A172 (cell line): ENCODE data around the gene PSMG4. TPM values are rescaled to one million over a fixed set of nuclear protein-coding genes. Genes with fewer than 3 reads are reported as not detected.
A peak's percentile ranks its signal among the peaks of the same experiment; 100 is the strongest.

Experiments used
- DNase-seq: peaks from one replicate; pipeline ENCODE4 v3.0.0-alpha.2; 2015; ENCODE audit warnings: low spot score
- total RNA-seq: library from RNA; depleted of rRNA; stranded (reverse); fragments of >200 nt; shearing (Covaris generic); gene quantifications from 2 replicates; pipeline ENCODE4 v1.2.3, GENCODE V29; 2014

The PSMG4 gene
- total RNA-seq, 1 experiment from 2014 or later: 38.4 TPM

DNA sequence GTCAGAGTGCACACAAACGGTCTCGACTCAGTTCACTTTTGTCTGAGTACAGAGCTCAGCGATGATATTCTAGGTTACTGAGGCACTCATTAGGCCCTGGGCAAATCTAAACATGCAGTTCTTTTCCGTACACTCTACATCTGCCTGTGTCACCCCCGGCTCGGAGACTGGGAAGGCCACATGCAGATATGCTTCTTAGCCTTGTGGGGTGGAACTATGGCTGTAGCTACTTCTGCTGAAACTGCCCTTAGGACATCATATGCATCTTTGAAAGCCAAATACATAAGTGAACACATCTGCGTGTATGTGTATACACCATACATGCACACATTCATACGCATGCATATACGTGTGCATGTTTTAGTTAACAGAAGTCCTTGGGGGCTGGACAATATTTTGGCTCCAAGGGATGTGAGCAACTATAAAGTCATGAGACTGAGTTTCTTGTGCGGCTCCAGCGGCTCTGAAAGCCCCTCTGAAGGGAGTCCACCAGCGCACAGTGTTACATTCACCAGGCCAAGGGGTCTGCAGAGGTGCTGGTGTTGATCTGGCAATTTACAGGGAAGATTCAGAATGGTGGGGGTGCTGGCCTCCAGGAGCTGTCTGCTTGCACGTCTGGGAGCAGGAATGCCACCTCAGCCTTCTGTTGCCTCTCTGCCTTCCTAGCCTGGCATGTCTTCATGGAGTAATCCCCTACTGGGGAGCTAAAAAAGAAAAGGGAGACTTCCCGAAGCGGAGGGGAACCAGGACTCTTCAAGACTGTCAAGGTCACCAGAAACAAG, 31.6 kb downstream of the PSMG4 start:
- no peak for DNase-seq

DNA sequence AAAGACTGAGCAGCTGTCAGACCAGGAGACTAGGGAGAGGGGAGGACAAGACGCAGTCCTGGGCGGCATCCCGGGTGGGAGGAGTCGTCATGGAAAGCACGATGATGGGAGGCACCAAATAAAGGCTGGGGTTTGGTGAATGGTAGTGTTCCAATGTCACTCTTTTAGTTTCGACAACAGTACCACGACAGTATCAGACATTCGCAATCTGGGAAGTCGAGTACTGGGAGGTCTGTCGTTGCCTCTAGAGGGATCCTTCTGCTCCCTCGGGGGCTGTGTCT, 32.1 kb downstream of the PSMG4 start:
- no peak for DNase-seq

DNA sequence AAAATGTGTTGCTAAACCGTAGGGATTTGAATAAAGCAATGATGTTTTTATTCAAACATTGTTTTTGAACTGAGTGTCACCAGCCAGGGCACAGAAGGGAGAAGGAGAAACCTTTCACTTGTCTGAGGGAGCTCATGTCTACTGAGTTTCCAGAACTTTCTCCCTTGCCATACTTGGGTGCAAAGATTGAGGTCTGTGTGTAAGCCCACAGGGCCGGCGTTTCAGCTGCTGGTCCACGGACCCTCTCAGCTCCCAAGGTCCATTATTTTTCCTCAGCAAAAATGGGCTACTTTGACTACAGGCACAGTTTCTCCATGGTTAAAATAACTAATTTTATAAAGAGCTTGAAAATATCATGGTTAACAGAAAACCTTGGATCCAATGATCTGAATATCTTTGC, 32.6 kb downstream of the PSMG4 start:
- DNase-seq: no peak

DNA sequence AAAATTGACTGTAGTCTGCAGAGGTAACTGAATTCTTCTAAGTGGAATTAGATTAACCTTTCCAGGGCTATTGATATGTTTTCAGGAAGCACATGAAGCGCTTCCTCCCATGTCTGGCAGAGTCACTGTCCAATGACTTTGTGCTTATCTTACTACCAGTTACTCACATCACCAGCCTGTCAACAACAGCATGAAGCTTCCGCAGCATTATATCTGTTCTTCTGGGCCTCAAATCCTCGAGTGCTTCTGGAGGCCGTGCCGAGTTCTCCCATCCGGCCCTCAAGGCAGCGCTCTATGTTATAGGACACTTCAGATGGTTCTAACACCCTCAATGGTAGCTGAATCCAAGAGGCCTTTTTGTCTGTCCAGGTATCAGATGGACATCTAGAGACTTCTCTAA, 33.2 kb downstream of the PSMG4 start:
- DNase-seq: no peak

DNA sequence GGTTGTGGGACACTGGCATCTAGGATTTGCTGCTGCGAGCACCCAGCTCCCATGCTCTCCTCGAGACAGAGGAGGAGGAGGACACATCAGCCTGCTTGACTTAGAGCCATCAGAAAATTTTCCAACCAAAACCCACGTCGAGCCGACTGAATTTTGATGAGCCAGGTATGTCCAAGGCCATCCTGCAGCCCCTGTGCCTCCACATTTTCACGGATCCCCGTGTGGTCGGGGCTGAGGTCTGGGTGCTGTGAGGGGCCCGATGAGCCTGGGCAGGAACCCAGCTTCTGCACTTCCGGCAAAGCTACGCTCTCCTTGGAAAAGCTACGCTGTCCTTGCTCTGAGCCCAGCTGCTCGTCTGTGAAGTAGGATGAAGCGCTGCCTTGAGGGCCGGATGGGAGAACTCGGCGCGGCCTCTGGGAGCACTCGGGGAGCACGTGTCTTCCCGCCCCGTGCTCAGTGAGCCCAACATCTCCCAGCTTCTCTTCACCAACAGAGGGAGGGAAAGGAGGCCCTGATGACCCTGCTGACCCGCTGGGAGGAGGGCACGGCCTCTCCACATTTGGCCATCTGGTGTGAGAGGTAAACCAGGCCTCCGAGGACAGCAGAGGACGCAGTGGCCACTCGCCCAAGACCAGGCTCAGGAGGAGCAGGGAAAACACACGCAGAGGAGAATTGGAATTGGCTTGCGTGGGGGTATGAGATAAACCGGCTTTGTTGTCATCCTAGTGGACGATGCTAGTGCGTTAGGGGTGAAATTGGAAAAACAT, 33.9 kb downstream of the PSMG4 start:
- DNase-seq: no peak

DNA sequence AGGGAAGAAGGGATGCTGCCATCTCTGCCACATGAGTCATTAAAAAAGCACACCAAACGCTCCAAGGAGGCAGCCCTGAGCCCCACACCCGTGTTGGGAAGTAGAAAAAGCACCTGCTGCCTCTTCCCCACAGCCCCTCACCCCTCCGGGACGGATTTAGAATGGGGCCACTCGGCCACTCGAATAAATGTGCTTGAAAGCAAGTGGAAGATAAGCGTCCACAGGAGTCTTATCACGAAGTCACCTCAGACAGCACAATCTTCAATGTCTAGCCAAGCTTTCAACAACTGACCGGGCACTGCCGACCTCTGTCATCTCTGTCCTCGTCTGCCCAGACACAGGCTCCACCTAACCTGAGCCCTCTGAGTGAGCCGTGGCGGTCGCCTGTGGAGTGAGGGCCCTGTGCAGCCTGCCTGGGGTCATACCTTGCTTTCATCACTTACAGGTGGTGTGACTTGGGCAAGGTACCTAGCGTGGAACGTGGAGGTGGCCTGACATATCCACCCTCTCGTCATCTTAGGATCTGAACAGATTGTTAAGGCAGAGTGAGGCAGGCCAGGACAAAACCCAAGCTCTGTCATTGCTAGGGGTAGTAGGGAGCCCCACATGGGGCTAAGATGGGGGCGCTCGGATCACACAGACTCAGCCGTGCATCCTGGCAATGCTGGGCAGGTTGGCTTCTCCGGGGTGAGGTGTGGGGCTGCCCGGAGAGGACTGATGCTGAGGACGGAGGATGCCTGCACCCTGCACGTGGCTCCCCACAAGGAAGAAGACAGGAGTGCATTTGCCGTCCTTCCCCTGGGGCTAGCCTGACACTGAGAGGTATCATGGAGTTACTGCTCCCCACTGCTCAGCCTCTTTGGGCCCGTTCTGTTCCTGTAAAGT, 34.8 kb downstream of the PSMG4 start:
- no peak for DNase-seq

DNA sequence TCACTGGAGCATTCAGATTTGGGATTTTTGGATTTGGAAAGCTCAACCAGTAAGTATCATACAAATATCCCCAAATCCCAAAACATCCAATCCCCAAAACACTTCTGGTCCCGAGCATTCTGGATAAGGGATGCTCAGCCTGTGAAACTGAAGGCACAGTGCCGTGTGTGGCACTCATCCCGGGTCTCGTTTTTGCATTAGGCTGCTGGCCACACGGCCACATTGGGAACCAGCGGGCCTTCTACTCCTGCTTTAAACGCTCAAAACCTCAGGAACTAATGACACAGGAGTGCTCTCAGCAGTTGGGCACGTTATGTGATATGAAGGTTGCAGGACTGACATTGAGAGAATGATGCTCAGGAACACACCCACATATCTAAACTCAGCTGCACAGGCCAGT, 35.6 kb downstream of the PSMG4 start:
- no peak for DNase-seq

DNA sequence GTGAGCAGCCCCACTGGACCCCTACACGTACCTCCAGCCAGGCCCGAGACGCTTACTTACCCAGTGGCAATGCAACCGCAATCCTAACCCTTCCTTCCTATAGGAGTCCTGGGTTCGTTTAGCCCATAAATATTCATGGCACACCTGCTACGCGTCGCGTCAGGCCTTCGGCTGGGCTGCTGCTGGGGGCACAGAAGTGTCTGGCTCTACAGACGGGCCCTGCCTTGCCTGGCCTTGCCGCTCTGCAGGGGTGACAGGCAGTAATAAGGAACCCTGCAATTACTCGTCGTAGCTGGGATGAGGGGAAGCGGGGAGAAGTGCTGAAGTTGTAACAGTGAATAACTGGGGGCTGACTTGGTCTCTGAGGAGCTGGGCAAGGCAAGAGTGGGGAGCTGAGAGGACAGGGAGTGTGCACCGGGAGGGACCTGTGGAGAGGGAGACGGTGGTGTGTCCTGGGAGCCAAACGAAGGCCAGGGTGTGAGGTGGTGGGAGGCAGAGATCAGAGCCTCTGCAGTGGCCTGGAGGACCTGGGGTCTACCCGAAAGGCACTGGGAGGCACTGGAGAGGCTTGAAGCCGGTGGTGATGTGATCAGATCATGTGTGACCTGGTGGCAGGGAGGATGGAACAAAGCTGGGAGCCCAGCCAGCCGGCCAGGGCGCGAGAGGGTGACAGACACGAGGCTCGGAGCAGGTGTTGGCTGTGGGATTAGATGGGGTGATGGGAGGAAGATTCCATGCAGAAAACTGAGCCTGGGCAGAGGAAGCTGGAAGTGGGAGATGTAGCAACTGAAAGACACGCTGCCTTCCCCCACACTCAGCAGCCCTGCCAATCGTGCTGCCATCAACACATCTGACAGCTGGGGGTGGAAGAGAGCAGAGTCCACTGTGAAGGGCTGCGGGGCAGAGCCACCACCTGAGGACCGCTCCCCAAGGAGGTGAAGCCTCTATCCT, 36.4 kb downstream of the PSMG4 start:
- DNase-seq: no peak

DNA sequence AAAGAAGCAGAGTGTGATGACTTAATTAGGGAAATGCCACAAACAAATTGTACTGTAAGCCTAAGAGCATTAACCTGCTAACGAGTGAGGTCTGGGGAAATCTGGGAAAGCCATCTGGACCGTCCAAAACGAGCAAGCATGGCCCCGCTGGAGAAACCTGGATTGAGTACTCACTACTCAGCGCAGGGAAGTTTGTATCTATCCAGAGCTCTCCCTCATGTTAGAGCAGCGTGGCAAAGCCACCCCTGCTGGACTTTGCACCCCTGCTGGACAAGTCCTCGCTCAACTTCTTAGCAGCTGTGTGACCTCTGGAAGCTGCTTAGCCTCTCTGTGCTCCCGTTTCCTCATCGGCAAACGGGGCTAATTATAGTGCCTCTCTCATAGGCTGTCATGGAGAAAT, 37.3 kb downstream of the PSMG4 start:
- no peak for DNase-seq

DNA sequence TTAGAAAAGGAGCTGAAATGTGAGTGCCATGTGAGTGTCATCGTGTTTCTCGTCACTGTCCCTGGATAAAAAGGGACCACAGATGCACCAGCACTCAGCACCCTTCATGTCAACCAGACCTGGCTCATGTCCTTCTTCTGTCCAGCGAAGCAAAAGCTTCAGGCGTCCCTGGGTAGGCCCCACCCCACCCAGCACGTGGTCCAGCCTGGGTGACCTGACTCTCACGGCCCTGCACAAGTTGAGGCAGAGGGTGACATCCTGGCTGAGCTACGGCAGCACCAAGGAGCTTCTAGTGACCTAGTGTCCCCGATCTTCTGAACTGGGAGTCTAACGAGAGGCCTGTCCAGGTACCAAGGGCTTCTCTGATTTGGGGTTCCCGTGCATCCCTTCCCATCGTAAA, 37.8 kb downstream of the PSMG4 start:
- no peak for DNase-seq

DNA sequence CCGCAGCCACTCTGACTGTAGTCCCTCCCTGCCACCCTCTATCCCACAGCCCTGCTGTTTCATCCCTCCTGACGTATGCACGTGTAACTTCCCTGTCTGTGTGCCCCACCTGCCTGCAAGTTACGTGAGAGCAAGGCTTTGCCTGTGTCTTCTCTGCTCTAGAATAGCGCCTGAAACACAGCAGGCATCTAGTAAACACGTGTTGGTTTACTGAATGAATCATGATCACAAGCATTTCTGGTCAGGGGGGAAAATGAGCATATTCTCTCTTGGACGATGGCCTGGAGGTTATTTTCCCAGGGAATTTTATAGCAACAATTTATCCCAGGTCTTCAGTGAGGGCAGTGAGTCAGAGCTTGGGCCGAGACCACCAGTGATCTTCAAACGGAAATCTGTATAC, 38.3 kb downstream of the PSMG4 start:
- DNase-seq: peak; percentile 93

DNA sequence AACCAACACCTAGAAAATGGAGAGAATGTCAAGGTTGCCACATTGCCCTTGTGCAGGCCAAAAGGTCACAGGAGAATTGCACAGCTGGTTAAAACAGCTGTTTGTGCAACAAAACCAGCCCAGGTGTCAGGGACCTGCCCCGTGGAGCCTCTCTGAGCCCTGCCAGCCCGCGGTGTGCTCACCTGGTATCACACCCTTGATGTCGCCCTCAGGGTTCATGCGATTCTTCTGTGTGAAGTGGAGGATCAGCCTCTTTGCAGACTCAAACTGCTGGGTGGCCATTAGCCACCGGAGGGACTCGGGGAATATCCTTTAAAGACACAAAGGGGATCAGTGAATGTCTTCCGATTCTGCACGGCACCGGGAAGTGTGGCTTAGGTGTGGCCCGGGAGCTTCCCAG, 39.2 kb downstream of the PSMG4 start:
- DNase-seq: no peak

DNA sequence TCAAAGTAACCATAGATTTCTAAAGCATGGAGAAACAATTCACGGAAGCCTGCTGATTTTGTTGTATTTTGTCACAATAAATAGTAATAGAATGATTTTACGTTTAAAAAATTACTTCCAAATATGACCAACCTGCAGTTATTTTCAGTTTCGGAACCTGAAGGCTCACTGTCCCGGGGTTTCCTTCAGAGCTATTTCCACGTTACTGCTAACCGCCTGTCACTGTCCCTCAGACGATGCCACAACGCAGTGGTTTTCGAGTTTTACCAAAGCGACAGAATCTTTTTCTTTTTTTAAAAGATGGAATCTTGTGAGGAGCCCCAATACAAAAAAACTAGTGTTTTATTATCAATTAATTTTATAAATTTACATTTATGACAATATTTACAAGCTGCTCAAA, 40.5 kb downstream of the PSMG4 start:
- DNase-seq: no peak

DNA sequence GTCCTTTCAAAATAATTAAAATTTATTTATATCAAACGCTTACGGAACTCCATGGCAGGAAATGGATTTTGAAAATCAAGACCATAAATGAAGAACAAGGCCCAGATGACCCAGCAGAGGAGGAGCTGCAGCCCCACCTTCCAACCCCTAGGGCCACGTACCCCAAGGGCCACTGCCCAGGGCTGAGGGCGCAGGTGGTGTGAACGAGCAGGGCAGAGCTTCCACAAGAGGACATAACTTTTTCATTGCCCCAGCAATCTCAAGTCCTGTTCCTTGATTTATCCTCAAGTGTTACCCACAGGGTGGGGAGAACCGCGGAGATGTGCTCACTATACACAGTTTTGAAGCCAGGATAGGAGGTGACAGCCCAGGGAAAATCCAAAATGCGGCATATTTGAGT, 42.8 kb downstream of the PSMG4 start:
- DNase-seq: no peak

DNA sequence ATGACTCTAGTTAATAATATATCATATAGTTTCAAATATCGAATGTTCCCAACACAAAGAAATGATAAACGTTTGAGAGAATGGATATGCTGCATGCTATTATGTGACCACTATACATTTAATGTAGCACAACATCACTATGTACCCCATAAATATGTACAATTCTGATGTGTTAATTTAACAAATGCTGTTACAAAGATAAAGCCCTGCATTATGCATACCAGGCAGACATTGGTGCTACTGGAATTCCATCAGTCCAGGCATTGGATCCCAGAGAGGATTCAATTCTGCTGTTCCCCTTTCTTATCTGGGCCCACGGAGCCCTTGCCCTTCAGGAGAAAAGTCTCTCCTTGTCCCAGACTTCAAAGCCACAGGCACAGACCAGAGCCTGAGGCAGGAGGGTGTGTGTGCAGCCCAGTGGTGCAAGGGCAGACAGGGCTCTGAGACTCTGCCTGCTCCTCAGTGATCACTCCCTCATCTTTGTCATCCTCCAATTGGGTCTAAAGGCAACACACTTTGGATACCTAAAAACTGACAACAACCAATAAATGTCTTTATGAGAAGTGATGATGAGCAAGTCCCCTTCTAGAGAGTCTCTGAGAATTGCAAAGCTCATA, 45.2 kb downstream of the PSMG4 start:
- no peak for DNase-seq

DNA sequence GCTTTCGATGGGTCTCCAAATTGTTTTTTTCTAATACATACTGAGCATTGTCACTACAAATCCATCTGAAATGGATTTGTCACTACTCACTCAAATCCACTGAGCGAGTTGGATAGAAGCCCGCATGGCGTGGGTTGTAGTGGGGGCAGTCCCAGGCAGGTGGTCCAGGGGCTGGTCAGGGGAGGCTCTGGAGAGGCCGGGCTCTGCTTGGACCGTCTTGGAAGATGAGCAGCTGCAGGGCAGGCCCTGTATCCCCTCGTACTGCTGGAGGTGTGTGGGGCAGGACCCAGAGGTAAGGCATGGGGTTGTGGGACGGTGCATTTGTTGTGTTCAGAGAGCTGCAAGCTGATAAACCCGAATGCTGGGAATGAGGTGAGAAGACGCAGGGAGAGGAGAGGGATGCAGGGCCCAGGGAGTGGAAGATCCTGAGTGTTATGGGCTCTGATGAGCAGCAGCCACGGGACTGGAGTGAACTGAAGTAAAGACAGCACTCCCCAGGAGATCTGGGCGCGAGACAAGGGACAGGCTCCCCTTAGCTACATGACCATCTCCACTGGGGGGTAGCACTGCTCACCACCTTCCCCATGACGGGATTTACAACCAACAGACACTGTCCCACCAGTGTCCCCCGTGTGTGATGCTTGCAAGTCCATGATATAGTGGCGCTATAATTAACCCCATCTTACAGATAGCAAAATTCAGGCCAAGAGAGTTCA, 45.9 kb downstream of the PSMG4 start:
- no peak for DNase-seq

DNA sequence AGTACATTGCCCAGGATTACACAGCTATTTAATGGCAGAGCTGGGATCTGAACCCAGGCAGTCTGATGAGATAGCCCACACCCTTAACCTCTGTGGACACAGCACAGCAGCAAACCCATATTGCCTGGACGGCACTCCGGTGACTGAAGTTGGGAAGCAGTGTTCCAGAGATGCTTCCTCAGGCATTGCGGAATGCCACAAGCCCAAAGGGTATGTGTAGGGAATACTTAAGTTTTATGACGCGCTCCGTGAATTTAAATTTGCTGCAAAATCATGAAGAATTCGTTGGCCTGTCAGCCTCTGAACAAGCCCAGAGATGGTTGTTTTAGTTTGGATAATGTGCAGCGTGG, 46.4 kb downstream of the PSMG4 start:
- DNase-seq: no peak

DNA sequence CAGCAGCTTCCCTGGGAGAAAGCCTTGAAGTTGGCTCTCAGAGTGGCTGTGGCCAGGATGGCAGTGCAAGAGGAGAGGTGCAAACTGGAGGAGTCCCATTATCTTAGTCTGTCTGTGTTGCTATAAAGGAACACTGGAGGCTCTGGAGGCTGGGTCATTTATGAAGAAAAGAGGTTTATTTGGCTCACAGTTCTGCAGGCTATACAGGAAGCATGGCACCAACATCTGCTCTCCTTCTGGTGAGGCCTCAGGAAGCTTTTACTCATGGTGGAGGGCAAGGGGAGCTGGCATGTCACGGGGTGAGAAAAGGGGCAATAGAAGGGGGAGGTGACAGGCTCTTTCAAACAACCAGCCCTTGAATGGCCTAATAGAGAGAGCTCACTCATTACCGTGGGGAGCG, 47.1 kb downstream of the PSMG4 start:
- no peak for DNase-seq

DNA sequence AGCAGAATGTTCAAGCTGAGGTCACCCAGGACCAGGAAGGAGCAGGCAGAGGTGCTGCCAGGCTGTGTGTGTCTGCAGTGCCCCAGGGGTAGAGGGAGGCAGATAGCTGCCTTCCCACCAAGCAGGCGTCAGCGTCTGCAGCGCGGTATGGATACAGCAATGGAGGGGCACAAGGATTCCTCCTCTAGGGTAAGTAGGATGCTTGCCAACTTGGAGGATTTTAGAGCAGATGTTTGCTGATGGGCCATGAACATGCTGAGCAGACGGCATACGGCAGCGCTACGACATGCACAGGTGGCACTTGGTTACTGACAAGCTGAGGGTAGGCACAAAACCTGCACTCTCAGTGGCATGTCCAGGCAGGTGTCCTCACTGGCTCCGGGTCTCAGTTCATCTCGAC, 48.1 kb downstream of the PSMG4 start:
- DNase-seq: no peak

DNA sequence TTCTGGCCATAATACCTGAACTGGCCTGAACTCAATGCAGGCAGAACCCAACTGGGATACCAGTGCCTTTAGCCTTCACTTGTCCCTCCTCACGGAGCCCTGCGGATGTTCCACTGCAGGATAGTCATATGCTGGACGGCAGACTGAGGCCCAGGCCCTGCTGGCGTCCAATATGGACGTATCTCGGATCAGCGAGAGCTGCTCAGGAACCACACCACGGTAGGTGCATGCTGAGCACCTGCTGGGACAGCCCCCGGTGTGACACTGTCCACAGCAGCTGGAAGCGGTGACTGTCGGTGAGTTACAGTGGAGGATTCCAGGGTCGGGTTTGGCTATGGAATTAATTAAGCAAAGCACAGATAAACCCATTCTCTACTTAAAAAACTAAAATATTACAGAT, 48.7 kb downstream of the PSMG4 start:
- DNase-seq: no peak

DNA sequence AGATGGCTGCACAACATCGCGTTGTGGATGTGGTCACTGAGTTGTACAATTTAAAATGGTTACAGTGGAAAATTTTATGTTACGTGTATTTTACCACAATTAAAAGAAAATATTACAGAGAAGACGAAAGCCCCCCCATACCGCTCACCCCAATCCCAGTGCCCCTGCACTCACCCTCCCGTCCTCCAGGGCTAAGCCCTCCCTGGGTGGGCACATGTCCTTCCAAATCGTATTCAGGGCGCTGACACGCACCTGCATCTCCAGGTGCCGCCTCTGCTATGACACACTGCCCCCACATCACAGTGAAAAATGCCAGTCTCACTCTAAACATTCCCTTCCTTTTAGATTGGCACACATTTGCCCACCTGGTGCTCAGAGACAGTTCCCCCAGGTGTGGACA, 49.4 kb downstream of the PSMG4 start:
- no peak for DNase-seq
